Stimulated activated CD4-positive, alpha-beta T cell treated with anti-CD3 and anti-CD28 coated beads, TNF-alpha, amount 100 ng/mL, for 48 hours (primary cell): ENCODE results near the gene ADAP1.
"Not testable (repeated sequence)": the region's sequence is repeated elsewhere in the genome, so short reads cannot be mapped to it uniquely, and the experiment has no call there.

ENCODE experiments used
- DNase-seq, 3 donors: peaks; one replicate each; pipeline ENCODE4 v3.0.0-alpha.2; 2020; ENCODE audit warnings: low read depth in 3 of 3

The ADAP1 gene

GRCh38 chr7:959271-959670 is 4.8 kb upstream of the ADAP1 start:
- no peak for DNase-seq

GRCh38 chr7:958221-959200 is 4.0 kb upstream of the ADAP1 start:
- no peak for DNase-seq

GRCh38 chr7:957418-958220 is 3.1 kb upstream of the ADAP1 start:
- DNase-seq: no peak

- no peak for DNase-seq
These were observed 1.6 kb upstream of the ADAP1 start for GRCh38 chr7:956031-956430.

- no peak for DNase-seq
These were observed 743 bp downstream of the ADAP1 start for GRCh38 chr7:953547-954327.

- DNase-seq: no peak
These were observed 1.7 kb downstream of the ADAP1 start for GRCh38 chr7:952548-953441.

- DNase-seq: no peak
These were observed 2.5 kb downstream of the ADAP1 start for GRCh38 chr7:951881-952547.

- DNase-seq: no peak
These were observed 5.2 kb downstream of the ADAP1 start for GRCh38 chr7:949021-949934.

GRCh38 chr7:947391-948210 is 6.9 kb downstream of the ADAP1 start:
- no peak for DNase-seq

GRCh38 chr7:946256-946996 is 8.1 kb downstream of the ADAP1 start:
- DNase-seq: no peak

- DNase-seq: no peak
These were observed 8.8 kb downstream of the ADAP1 start for GRCh38 chr7:945556-946255.

GRCh38 chr7:945147-945555 is 9.3 kb downstream of the ADAP1 start:
- no peak for DNase-seq

- no peak for DNase-seq
These were observed 9.7 kb downstream of the ADAP1 start for GRCh38 chr7:944744-945143.

- not testable (repeated sequence) for DNase-seq
These were observed 10.7 kb downstream of the ADAP1 start for GRCh38 chr7:943793-944192.

- DNase-seq: no peak
These were observed 13.7 kb downstream of the ADAP1 start for GRCh38 chr7:940599-941408.

GRCh38 chr7:939843-940242 is 14.6 kb downstream of the ADAP1 start:
- DNase-seq: no peak
